B cell (primary cell): ENCODE data around the gene PRR9.

ENCODE experiments used
- EZH2 ChIP-seq: IDR thresholded peaks from 2 replicates; pipeline ENCODE4 v1.6.1; 2012; ENCODE audit warnings: borderline replicate concordance, low read depth, mild to moderate bottlenecking, moderate library complexity, low read length; ENCODE audit not compliant: insufficient read depth, poor library complexity, severe bottlenecking
- TF ChIP-seq, protein P1 (sequence below): fragments of 200-600 bp; IDR thresholded peaks from one replicate; pipeline ENCODE4 v1.8.0; 2022; ENCODE audit warnings: antibody characterized with exemption, mild to moderate bottlenecking

DNA sequence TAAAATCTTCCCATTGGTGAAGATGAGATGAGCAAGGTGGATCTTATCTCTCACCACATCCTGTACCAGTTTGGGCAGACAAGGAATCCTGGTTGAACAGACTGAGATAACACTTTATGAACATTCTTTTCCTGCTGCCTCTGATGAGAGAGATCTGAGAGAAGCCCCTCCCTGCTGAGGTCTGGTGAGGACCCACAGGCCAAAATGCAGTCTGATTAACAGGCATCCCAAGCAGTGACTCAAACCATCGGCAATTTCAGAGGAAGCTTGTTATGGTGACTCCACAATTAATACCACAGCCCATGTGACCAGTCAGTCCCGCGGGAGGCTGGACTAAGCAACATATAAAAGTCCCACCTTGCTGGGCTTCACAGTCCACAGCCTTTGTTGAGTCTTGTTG lies at the start of gene PRR9:
- TF ChIP-seq, protein P1, sequence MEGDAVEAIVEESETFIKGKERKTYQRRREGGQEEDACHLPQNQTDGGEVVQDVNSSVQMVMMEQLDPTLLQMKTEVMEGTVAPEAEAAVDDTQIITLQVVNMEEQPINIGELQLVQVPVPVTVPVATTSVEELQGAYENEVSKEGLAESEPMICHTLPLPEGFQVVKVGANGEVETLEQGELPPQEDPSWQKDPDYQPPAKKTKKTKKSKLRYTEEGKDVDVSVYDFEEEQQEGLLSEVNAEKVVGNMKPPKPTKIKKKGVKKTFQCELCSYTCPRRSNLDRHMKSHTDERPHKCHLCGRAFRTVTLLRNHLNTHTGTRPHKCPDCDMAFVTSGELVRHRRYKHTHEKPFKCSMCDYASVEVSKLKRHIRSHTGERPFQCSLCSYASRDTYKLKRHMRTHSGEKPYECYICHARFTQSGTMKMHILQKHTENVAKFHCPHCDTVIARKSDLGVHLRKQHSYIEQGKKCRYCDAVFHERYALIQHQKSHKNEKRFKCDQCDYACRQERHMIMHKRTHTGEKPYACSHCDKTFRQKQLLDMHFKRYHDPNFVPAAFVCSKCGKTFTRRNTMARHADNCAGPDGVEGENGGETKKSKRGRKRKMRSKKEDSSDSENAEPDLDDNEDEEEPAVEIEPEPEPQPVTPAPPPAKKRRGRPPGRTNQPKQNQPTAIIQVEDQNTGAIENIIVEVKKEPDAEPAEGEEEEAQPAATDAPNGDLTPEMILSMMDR = no peak
- no peak for TF ChIP-seq EZH2
